SK-N-SH (cell line): ENCODE measurements around the gene SEZ6L. TPM values are rescaled to one million over a fixed set of nuclear protein-coding genes. Genes with fewer than 3 reads are reported as not detected.

ENCODE experiments used
- CTCF ChIA-PET: fragments of 300-600, 350-600 bp; formaldehyde crosslinking; extraction: SDS; loops from one replicate; lab custom pipeline; 2021; lab: Yijun Ruan, JAX
- POLR2A ChIA-PET: fragments of 350-600 bp; sonication (Branson Sonifier 250); formaldehyde crosslinking; extraction: SDS; loops from one replicate; lab custom pipeline; 2020; ENCODE audit warnings: antibody characterized with exemption, inconsistent platforms; lab: Yijun Ruan, JAX
- DNase-seq: peaks from one replicate; pipeline ENCODE4 v3.0.0; 2012
- H2AFZ ChIP-seq: fragments of 200-600 bp; sonication (generic); 2 replicates; pipeline ENCODE4 v1.8.1; 2016; ENCODE audit warnings: antibody characterized with exemption, mild to moderate bottlenecking, low read depth
- H3F3A ChIP-seq: fragments of 200-600 bp; sonication (generic); replicated peaks from 2 replicates; pipeline ENCODE3; 2016; ENCODE audit warnings: antibody characterized with exemption, mild to moderate bottlenecking; ENCODE audit not compliant: insufficient read depth
- H3K27ac ChIP-seq, 2 experiments: fragments of 200-500 bp in 1 of 2; fragments of 200-600 bp in 1 of 2; sonication (Bioruptor generic) in 1 of 2; sonication (generic), shearing (Covaris generic) in 1 of 2; 2 replicates each; pipeline versions ENCODE4 v1.5.1 to v1.6.1; 2014 to 2016; ENCODE audit warnings: low read depth in 2 of 2, inconsistent platforms in 1 of 2, low read length in 1 of 2, mild to moderate bottlenecking in 1 of 2, mixed read lengths in 1 of 2
- H3K27me3 ChIP-seq: fragments of 200-600 bp; sonication (generic), shearing (Covaris generic); 2 replicates; pipeline ENCODE4 v1.6.1; 2016; ENCODE audit warnings: mixed run types; ENCODE audit not compliant: insufficient read depth
- H3K36me3 ChIP-seq, 2 experiments: fragments of 200-500 bp in 1 of 2; fragments of 200-600 bp in 1 of 2; sonication (Bioruptor generic) in 1 of 2; sonication (generic) in 1 of 2; replicated peaks in 1 of 2; 2 replicates each; pipeline versions ENCODE3 to v1.5.1; 2014 to 2016; ENCODE audit warnings: low read length in 1 of 2, mild to moderate bottlenecking in 1 of 2; ENCODE audit not compliant: insufficient read depth in 2 of 2, control insufficient read depth in 1 of 2
- H3K4me1 ChIP-seq, 2 experiments: fragments of 200-500 bp in 1 of 2; fragments of 200-600 bp in 1 of 2; sonication (Bioruptor generic) in 1 of 2; sonication (generic), shearing (Covaris generic) in 1 of 2; 2 replicates each; pipeline versions ENCODE4 v1.5.1 to v1.6.1; 2014 to 2016; ENCODE audit warnings: low read depth in 1 of 2, low read length in 1 of 2, mixed run types in 1 of 2; ENCODE audit not compliant: insufficient read depth in 2 of 2, control insufficient read depth in 1 of 2
- H3K4me2 ChIP-seq: fragments of 200-600 bp; sonication (generic), shearing (Covaris generic); 2 replicates; pipeline ENCODE4 v1.6.1; 2017; ENCODE audit warnings: mixed run types
- H3K4me3 ChIP-seq, 2 experiments: fragments of 200-500 bp in 1 of 2; fragments of 200-600 bp in 1 of 2; sonication (Bioruptor generic) in 1 of 2; sonication (generic), shearing (Covaris generic) in 1 of 2; 2 replicates each; pipeline versions ENCODE4 v1.5.1 to v1.8.1; 2014 to 2016; ENCODE audit warnings: low read depth in 2 of 2, inconsistent platforms in 1 of 2, low read length in 1 of 2, mild to moderate bottlenecking in 1 of 2, mixed read lengths in 1 of 2, moderate library complexity in 1 of 2
- H3K79me2 ChIP-seq: fragments of 200-600 bp; sonication (generic); 2 replicates; pipeline ENCODE4 v1.8.1; 2017; ENCODE audit warnings: mild to moderate bottlenecking; ENCODE audit not compliant: insufficient read depth
- H3K9ac ChIP-seq: fragments of 200-600 bp; sonication (generic); 2 replicates; pipeline ENCODE4 v1.6.1; 2017; ENCODE audit warnings: mixed run types
- H3K9me2 ChIP-seq: fragments of 200-600 bp; sonication (generic); 2 replicates; pipeline ENCODE4 v1.6.1; 2017; ENCODE audit warnings: mixed run types
- H3K9me3 ChIP-seq: fragments of 200-600 bp; sonication (generic); 2 replicates; pipeline ENCODE4 v1.6.1; 2017; ENCODE audit warnings: mixed run types, mild to moderate bottlenecking, moderate library complexity
- H4K20me1 ChIP-seq: fragments of 200-600 bp; sonication (generic); 2 replicates; pipeline ENCODE4 v1.6.1; 2017; ENCODE audit warnings: mild to moderate bottlenecking, mixed run types; ENCODE audit not compliant: insufficient read depth
- ELF1 ChIP-seq: IDR thresholded peaks from 2 replicates; pipeline ENCODE4 v1.4.0; 2012
- FOSL2 ChIP-seq: IDR thresholded peaks from 2 replicates; pipeline ENCODE4 v1.4.0; 2012; ENCODE audit warnings: low read depth, mild to moderate bottlenecking, moderate library complexity, borderline replicate concordance
- FOXJ3 ChIP-seq: sonication (generic); formaldehyde crosslinking; IDR thresholded peaks from 2 replicates; pipeline ENCODE4 v1.5.1; 2020; ENCODE audit warnings: mild to moderate bottlenecking, missing genetic modification reagents
- IRF3 ChIP-seq: fragments of 150-350 bp; IDR thresholded peaks from 2 replicates; pipeline ENCODE4 v1.6.1; 2016; ENCODE audit warnings: mild to moderate bottlenecking, low read depth, low read length
- JUND ChIP-seq: IDR thresholded peaks from 2 replicates; pipeline ENCODE4 v1.4.0; 2012
- MXI1 ChIP-seq: IDR thresholded peaks from 2 replicates; pipeline ENCODE4 v1.6.1; 2012; ENCODE audit warnings: mild to moderate bottlenecking, low read depth, low read length, improper control_type of control experiment
- NFIC ChIP-seq: IDR thresholded peaks from 2 replicates; pipeline ENCODE4 v1.4.0; 2012; ENCODE audit warnings: borderline replicate concordance
- NRF1 ChIP-seq: IDR thresholded peaks from 2 replicates; pipeline ENCODE4 v1.6.1; 2012; ENCODE audit warnings: low read depth, mild to moderate bottlenecking, low read length
- RAD21 ChIP-seq: IDR thresholded peaks from 2 replicates; pipeline ENCODE4 v1.6.1; 2012; ENCODE audit warnings: mild to moderate bottlenecking, low read length
- RCOR1 ChIP-seq: fragments of 150-350 bp; IDR thresholded peaks from 2 replicates; pipeline ENCODE4 v1.6.1; 2017; ENCODE audit warnings: antibody characterized with exemption, low read length
- YY1 ChIP-seq: IDR thresholded peaks from 2 replicates; pipeline ENCODE4 v1.4.0; 2012; ENCODE audit warnings: low read depth, mild to moderate bottlenecking
- ZBTB33 ChIP-seq: IDR thresholded peaks from 2 replicates; pipeline ENCODE4 v1.4.0; 2012; ENCODE audit warnings: low read depth, borderline replicate concordance
- WGBS: methylation state at CpG from one replicate; pipeline ENCODE4 v1.1.6; 2017; ENCODE audit warnings: low lambda C conversion rate; 5-methylcytosine and 5-hydroxymethylcytosine counted together
- polyA plus RNA-seq, 3 experiments: library from polyadenylated mRNA; depleted of rRNA; stranded (reverse); fragments of >200 nt; gene quantifications; 2 replicates each; pipeline ENCODE4 v1.2.3, GENCODE V29; 2012
- TF ChIP-seq, protein P1 (sequence below): IDR thresholded peaks from 2 replicates; pipeline ENCODE4 v1.6.1; 2012; ENCODE audit warnings: mild to moderate bottlenecking, low read depth, low read length, moderate library complexity
- TF ChIP-seq, protein P2 (sequence below): fragments of 150-350 bp; IDR thresholded peaks from 2 replicates; pipeline ENCODE4 v1.6.1; 2017; ENCODE audit warnings: antibody characterized with exemption, low read length, low read depth, borderline replicate concordance

SEZ6L gene
- polyA plus RNA-seq, 1 of the 3 experiments (the other 2 are of a cell fraction): 0.10 TPM

DNA sequence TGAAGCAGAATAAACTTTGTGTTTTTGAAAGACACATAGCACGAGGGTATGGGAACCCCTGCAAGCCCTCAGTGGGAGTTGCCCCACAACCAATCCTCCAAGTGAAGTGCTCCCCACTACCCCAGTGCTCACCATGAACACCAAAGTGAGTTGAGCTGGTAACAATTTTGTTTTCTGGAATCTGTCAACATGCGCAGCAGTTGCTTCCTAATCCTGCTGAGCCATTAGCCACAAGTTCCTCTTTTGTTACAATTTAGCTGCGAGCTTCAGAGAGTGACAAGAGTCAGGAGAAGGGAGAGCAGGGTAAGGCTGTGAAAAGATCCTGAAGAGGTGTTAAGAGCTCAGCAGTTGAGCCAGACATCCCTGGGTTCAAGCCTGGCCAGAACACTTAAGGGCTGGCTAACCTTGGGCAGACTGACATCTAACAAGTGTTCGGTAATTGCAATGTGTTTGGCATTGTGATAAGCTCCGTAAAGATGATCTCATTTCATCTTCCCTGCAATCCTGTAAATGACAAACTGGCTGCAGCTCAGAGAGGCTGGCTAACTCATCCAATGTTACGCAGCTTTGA lies 235.7 kb downstream of the SEZ6L start:
- no peak overlapping the region for H3K4me2 ChIP-seq
- DNase-seq: no peak
- POLR2A ChIA-PET: interaction anchor here (0.6 kb wide), 1 partner anchor 74 kb away, joined by 5 read pairs; no protein-coding TSS in a partner anchor

More for the DNA sequence above, 235.7 kb downstream of the SEZ6L start:
- peaks cover 0 to 7% of the 10 kb centered on the region in 2 experiments; a peak in 1 of 4 replicates for H3K4me1 ChIP-seq
- CTCF ChIA-PET: interaction anchor here (0.7 to 7.3 kb wide), 5 partner anchors 10 to 260 kb away, joined by 3 to 62 read pairs (median 5); no protein-coding TSS in a partner anchor
- no peaks in the 10 kb centered on the region for H3K9me3 ChIP-seq
- WGBS: 50% methylated on average over 6 of the region's 6 CpGs
- H3K27me3 ChIP-seq: no peaks in the 10 kb centered on the region; the same call in 1 of the 2 replicates
- H3K9me2 ChIP-seq: no peaks in the 10 kb centered on the region
- no peaks in the 10 kb centered on the region for H3K79me2 ChIP-seq
- TF ChIP-seq FOSL2 (no peak), IRF3 (no peak), YY1 (no peak), NRF1 (no peak), RAD21 (no peak), MXI1 (no peak), ELF1 (no peak), NFIC (no peak), RCOR1 (no peak), ZBTB33 (no peak), JUND (no peak), FOXJ3 (CRISPR knock-in tag) (no peak)
- TF ChIP-seq, protein P1, sequence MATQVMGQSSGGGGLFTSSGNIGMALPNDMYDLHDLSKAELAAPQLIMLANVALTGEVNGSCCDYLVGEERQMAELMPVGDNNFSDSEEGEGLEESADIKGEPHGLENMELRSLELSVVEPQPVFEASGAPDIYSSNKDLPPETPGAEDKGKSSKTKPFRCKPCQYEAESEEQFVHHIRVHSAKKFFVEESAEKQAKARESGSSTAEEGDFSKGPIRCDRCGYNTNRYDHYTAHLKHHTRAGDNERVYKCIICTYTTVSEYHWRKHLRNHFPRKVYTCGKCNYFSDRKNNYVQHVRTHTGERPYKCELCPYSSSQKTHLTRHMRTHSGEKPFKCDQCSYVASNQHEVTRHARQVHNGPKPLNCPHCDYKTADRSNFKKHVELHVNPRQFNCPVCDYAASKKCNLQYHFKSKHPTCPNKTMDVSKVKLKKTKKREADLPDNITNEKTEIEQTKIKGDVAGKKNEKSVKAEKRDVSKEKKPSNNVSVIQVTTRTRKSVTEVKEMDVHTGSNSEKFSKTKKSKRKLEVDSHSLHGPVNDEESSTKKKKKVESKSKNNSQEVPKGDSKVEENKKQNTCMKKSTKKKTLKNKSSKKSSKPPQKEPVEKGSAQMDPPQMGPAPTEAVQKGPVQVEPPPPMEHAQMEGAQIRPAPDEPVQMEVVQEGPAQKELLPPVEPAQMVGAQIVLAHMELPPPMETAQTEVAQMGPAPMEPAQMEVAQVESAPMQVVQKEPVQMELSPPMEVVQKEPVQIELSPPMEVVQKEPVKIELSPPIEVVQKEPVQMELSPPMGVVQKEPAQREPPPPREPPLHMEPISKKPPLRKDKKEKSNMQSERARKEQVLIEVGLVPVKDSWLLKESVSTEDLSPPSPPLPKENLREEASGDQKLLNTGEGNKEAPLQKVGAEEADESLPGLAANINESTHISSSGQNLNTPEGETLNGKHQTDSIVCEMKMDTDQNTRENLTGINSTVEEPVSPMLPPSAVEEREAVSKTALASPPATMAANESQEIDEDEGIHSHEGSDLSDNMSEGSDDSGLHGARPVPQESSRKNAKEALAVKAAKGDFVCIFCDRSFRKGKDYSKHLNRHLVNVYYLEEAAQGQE: no peak
- TF ChIP-seq, protein P2, sequence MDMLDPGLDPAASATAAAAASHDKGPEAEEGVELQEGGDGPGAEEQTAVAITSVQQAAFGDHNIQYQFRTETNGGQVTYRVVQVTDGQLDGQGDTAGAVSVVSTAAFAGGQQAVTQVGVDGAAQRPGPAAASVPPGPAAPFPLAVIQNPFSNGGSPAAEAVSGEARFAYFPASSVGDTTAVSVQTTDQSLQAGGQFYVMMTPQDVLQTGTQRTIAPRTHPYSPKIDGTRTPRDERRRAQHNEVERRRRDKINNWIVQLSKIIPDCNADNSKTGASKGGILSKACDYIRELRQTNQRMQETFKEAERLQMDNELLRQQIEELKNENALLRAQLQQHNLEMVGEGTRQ: no peak
- no peak overlapping the region for H3K4me3 ChIP-seq
- H3K36me3 ChIP-seq: no peaks in the 10 kb centered on the region
- no peaks in the 10 kb centered on the region for H4K20me1 ChIP-seq
- H3K9ac ChIP-seq: no peak overlapping the region
- no peak overlapping the region for H2AFZ ChIP-seq
- no peaks in the 10 kb centered on the region for H3F3A ChIP-seq
- H3K27ac ChIP-seq: no peak overlapping the region
